ENCODE data around the gene SLC7A5.

SLC7A5 gene

DNA sequence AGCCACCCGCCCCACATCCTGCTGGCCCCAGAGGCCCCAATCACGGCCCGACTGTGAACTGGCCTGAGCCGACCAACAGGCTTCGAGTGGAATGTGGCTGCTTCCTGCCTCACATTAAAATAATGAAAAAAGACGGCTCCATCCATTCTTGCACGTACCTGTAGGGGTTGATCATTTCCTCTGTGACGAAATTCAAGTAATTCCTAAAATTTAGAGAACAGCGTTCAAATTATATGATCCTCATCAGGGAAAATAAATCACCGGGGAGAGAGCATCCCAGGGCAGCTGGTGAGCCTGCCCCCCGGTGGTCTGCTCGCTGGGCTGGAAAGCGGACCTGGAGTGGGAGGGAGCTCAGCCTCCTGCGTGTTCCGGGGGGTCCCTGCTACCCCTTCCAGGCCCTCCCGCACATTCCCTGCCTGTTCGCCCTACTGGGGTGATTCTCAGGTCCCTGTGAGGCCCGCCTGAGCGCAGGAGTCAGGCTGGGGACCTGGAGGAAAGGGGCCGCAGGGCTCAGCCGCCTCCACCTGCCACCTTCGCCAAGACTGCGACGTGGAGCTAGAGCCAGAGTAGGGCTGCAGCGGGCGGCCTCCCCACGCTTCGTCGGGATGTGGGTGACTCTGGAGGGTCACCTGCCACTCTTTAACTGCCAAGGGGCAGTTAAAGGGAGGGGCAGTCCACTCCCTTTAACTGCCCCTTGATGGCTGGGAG lies 28.9 kb downstream of the SLC7A5 start:
- no peaks in the 10 kb centered on the region for H3K27me3 ChIP-seq (ENCODE audit: insufficient read depth, low read length)
- no peak overlapping the region for H3K9ac ChIP-seq (ENCODE audit: low read depth, low read length)
- H3K4me1 ChIP-seq (ENCODE audit: insufficient read depth, low read length) = no peaks in the 10 kb centered on the region
- no peaks in the 10 kb centered on the region for H3K9me3 ChIP-seq (ENCODE audit: insufficient read depth, low read depth, low read length)
- peaks cover 73% of the 10 kb centered on the region for H3K36me3 ChIP-seq (ENCODE audit: insufficient read depth, low read depth, low read length)
- no peak overlapping the region for H3K27ac ChIP-seq (ENCODE audit: low read length)
- no peak overlapping the region for H3K4me3 ChIP-seq (ENCODE audit: low read length)

DNA sequence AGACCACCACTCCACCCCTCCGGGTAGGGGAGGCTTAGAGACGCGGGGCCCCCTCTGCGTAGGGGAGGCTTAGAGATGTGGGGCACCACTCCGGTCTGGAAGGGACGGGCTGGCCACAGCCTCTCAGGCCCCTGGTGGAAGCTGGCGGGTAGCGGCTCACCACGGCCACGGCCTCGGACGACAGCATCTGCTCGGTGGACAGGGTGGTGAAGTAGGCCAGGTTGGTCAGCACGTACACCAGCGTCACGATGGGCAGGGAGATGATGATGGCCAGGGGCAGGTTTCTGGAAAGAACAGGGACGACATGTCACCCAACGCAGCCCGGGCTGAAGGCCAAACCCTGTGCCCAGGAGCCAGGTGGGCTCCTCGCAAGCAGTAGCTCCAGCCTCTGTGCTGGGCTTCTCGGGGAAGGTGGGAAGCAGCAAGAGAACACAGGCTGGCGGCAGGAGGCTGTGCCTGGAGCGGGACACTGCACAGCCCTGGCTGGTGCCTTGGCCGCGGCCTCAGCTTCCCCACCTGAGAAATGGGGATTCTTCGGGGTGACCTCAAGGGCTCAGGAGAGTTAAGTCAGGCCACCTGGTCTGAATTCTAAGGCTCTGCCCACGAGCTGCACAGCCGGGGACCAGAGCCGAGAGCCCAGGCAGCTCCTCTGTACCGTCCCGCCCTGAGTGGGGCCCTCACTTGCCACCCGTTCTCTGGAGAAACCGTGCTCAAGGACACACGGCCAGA lies 29.6 kb downstream of the SLC7A5 start:
- Histone ChIP-seq H3K4me3 (ENCODE audit: low read length) (no peak overlapping the region), H3K9ac (ENCODE audit: low read depth, low read length) (no peak overlapping the region), H3K27me3 (ENCODE audit: insufficient read depth, low read length) (no peaks in the 10 kb centered on the region), H3K27ac (ENCODE audit: low read length) (no peak overlapping the region), H3K36me3 (ENCODE audit: insufficient read depth, low read depth, low read length) (peaks cover 79% of the 10 kb centered on the region), H3K9me3 (ENCODE audit: insufficient read depth, low read depth, low read length) (no peaks in the 10 kb centered on the region), H3K4me1 (ENCODE audit: insufficient read depth, low read length) (no peaks in the 10 kb centered on the region)

DNA sequence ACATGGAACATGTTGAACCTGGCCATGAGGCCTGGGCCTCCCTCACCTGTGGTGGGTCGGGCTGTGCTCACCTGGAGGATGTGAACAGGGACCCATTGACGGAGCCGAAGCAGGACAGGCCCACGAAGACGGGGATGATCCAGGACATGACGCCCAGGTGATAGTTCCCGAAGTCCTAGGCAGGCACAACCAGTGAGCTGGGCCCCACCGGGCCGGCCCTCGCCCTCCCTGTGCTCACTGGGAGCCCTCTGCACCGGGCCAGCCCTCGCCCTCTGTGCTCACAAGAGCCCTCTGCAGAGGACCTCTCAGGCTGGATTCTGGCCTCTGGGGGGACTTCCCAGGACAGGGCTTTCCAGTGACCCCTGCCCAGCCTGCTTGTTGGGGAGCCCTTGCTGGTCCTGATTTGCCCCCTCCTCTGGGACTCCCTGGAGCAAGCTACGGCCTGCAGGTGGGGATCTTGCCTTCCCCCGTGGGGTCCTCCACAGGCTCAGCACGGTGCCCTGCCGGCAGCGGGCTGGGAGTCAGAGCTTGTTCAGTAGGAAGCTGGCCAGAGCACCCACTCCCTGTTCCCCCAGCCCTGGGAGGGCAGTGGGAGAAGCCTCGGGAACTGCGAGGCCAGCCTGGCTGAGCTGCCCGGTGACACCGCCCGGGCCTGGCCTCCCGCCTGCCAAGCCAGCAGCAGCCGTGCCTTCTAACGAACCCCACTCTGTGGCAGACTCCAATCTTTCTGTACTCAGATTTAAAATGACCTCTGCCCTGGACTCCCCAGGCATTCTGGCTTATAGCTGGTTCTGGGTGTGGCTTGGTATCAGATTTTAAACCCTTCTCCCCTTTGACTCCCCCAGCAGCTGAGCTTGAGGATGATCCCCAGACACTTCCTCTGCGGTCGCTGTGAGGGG lies 30.4 kb downstream of the SLC7A5 start:
- no peaks in the 10 kb centered on the region for H3K9me3 ChIP-seq (ENCODE audit: insufficient read depth, low read depth, low read length)
- H3K4me3 ChIP-seq (ENCODE audit: low read length) = no peak overlapping the region
- H3K27ac ChIP-seq (ENCODE audit: low read length) = no peak overlapping the region
- no peaks in the 10 kb centered on the region for H3K27me3 ChIP-seq (ENCODE audit: insufficient read depth, low read length)
- no peaks in the 10 kb centered on the region for H3K4me1 ChIP-seq (ENCODE audit: insufficient read depth, low read length)
- H3K9ac ChIP-seq (ENCODE audit: low read depth, low read length) = no peak overlapping the region
- peaks cover 87% of the 10 kb centered on the region for H3K36me3 ChIP-seq (ENCODE audit: insufficient read depth, low read depth, low read length)

DNA sequence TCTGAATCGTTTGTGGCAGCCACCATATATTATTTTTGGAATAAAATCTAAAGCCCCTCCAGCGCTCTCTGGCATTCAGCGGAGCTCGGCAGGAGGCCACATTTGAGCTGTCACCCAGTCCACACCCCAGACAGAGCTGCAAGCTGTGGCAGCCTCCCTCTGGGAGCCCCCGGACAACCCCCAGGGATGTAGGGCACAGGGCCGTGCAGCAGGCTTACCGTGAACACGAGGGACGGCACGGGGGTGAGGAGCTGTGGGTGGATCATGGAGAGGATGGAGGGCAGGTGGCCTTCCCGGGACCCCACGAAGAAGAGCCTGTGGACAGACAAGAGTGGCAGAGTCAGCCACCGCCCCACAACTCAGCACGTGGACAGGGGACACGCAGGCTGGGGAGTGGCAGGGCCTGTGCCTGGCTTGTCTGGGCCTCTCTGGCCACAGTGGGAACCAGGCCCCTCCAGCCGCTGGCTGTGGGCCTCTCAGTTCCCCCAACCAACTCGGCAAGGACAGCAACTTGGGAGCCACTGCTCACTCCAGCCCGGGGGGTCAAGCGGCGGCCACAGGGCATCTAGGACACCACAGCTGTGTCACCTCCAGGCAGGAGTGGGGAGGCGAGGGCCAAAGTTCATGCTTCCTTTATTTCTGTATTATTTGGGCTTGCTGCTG lies 31.5 kb downstream of the SLC7A5 start:
- Histone ChIP-seq H3K9ac (ENCODE audit: low read depth, low read length) (no peak overlapping the region), H3K9me3 (ENCODE audit: insufficient read depth, low read depth, low read length) (no peaks in the 10 kb centered on the region), H3K4me3 (ENCODE audit: low read length) (no peak overlapping the region), H3K27ac (ENCODE audit: low read length) (no peak overlapping the region), H3K4me1 (ENCODE audit: insufficient read depth, low read length) (no peaks in the 10 kb centered on the region), H3K27me3 (ENCODE audit: insufficient read depth, low read length) (no peaks in the 10 kb centered on the region), H3K36me3 (ENCODE audit: insufficient read depth, low read depth, low read length) (peaks cover 95% of the 10 kb centered on the region)

DNA sequence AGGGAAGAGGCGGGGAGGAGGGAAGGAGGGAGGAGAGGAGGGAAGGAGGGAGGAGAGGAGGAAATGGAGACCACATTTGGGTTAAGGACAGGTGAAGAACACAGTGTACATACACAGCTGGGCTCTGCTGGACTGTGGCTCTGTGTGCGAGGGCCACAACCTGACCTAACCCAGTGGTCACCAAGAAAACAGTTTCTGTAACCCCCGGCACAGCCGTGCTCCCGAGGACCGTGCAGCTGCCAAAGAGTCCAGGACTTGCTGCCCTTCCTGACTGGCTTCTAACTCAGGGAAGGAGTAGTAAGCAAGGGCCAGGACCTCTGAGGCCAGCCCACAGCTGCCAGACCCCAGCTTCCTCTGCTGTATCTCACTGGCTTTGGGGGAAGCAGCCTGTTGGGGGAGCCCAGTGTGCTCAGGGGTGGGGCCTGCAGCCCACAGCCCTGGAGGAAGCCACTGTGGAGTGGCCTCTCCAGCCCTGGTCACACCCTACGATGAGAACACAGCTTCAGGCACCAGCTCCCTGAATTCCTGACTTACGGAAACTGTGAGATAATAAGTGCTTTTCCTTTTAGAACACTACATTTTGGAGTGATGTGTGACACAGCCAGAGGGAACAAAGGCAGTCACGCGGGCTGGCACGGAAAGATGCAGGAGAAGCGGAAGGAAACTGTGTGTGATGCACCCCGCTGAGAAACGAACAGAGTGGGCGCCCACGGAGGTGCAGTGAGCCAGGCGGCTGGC lies 32.3 kb downstream of the SLC7A5 start:
- no peak overlapping the region for H3K9ac ChIP-seq (ENCODE audit: low read depth, low read length)
- no peaks in the 10 kb centered on the region for H3K27me3 ChIP-seq (ENCODE audit: insufficient read depth, low read length)
- H3K36me3 ChIP-seq (ENCODE audit: insufficient read depth, low read depth, low read length) = peaks cover 94% of the 10 kb centered on the region
- no peak overlapping the region for H3K4me3 ChIP-seq (ENCODE audit: low read length)
- no peak overlapping the region for H3K27ac ChIP-seq (ENCODE audit: low read length)
- no peaks in the 10 kb centered on the region for H3K9me3 ChIP-seq (ENCODE audit: insufficient read depth, low read depth, low read length)
- H3K4me1 ChIP-seq (ENCODE audit: insufficient read depth, low read length) = no peaks in the 10 kb centered on the region

DNA sequence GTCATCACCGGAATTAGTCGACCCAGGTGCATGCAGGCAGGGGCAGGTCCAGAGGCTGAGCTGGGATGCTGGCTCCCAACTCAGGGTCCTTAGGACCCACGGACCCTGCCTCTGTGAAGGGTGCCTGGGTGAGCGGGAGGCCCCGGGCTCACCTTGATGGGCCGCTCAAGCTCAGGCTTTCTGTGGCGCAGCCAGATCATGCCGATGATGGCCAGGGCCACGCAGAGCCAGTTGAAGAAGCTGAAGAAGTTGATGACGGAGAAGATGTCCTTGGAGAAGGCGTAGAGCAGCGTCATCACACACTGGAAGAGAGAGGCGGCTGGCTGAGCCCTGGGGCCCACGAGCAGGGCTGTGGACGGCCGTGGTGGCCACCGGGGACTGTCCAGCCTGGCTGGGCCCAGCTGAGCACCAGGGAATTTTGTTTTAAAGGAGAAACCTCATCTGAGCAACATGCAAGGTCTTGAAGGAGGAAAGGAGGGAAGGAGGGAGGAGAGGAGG lies 32.9 kb downstream of the SLC7A5 start:
- H3K4me1 ChIP-seq (ENCODE audit: insufficient read depth, low read length) = no peaks in the 10 kb centered on the region

DNA sequence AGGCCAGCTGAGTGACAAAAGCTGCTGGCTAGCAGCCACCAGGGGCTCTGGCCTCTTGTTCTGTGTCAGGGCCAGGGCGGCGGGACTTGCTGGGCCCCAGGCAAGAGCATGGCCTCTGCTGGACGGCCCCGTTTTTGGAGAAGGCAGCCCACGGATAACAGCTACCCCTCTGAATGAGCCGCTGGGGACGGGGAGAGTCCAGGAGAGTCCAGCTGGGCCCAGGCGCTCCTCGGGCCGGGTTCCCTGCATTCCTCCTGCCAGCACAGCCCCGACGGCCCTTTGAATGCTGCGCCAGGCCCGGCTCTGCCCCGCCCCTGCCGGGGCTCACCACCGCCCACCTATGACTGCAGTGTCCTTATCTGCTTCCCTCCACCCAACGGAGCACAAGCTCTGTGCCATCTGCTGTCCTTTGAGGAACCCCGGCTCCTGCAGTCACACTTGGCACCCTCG lies 33.4 kb downstream of the SLC7A5 start:
- peaks cover 94% of the 10 kb centered on the region for H3K36me3 ChIP-seq (ENCODE audit: insufficient read depth, low read depth, low read length)
- H3K9ac ChIP-seq (ENCODE audit: low read depth, low read length) = no peak overlapping the region

More for the DNA sequence above, 32.9 kb downstream of the SLC7A5 start:
- no peak overlapping the region for H3K9ac ChIP-seq (ENCODE audit: low read depth, low read length)
- no peaks in the 10 kb centered on the region for H3K9me3 ChIP-seq (ENCODE audit: insufficient read depth, low read depth, low read length)
- H3K4me3 ChIP-seq (ENCODE audit: low read length) = no peak overlapping the region
- H3K27ac ChIP-seq (ENCODE audit: low read length) = no peak overlapping the region
- no peaks in the 10 kb centered on the region for H3K27me3 ChIP-seq (ENCODE audit: insufficient read depth, low read length)
- H3K36me3 ChIP-seq (ENCODE audit: insufficient read depth, low read depth, low read length) = peaks cover 94% of the 10 kb centered on the region

DNA sequence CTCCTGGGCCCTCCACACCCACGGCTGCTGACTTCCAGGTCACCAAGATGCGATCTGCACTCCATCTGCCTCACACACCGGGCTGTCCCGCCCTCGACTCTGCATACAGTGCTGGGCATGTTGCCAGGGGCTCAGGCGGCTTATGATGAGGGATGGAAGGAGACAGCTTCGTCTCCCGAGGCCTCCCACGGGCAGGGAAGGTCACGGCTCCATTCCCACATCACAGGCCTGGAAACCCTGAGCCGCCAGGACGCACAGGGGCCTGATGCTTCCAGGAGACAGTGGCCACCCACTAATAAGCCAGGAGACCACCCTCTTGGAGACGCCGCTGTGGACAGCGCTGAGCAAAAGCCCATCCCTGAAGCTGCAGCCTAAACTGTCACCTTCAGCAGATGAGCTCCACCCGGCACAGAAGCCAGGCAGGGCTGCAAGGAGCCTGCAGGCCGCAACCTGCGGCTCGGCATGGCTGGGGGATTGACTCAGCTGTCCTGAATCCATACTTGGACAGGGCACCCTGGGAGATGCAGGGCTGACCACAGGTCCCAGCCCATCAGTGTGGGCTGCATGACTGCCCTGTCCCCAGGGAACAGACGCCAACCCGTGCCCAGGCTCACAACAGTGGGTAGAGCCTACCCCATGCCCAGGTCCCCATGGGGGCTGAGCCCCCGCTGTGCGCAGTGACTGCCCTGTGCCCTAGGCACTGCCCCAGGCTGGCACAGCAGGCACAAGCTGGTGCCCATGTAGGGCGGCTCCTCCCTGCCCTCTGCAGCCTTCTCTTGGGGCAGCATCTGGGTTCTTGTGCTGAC lies 34.4 kb downstream of the SLC7A5 start:
- peaks cover 3% of the 10 kb centered on the region; the same call in 1 of the 2 replicates for H3K4me1 ChIP-seq (ENCODE audit: insufficient read depth, low read length)
- no peaks in the 10 kb centered on the region for H3K9me3 ChIP-seq (ENCODE audit: insufficient read depth, low read depth, low read length)
- no peak overlapping the region for H3K27ac ChIP-seq (ENCODE audit: low read length)
- H3K4me3 ChIP-seq (ENCODE audit: low read length) = no peak overlapping the region
- peaks cover 94% of the 10 kb centered on the region for H3K36me3 ChIP-seq (ENCODE audit: insufficient read depth, low read depth, low read length)
- H3K9ac ChIP-seq (ENCODE audit: low read depth, low read length) = no peak overlapping the region
- no peaks in the 10 kb centered on the region for H3K27me3 ChIP-seq (ENCODE audit: insufficient read depth, low read length)

More for the DNA sequence above, 33.4 kb downstream of the SLC7A5 start:
- Histone ChIP-seq H3K4me3 (ENCODE audit: low read length) (no peak overlapping the region), H3K27ac (ENCODE audit: low read length) (no peak overlapping the region), H3K27me3 (ENCODE audit: insufficient read depth, low read length) (no peaks in the 10 kb centered on the region), H3K4me1 (ENCODE audit: insufficient read depth, low read length) (no peaks in the 10 kb centered on the region), H3K9me3 (ENCODE audit: insufficient read depth, low read depth, low read length) (no peaks in the 10 kb centered on the region)

DNA sequence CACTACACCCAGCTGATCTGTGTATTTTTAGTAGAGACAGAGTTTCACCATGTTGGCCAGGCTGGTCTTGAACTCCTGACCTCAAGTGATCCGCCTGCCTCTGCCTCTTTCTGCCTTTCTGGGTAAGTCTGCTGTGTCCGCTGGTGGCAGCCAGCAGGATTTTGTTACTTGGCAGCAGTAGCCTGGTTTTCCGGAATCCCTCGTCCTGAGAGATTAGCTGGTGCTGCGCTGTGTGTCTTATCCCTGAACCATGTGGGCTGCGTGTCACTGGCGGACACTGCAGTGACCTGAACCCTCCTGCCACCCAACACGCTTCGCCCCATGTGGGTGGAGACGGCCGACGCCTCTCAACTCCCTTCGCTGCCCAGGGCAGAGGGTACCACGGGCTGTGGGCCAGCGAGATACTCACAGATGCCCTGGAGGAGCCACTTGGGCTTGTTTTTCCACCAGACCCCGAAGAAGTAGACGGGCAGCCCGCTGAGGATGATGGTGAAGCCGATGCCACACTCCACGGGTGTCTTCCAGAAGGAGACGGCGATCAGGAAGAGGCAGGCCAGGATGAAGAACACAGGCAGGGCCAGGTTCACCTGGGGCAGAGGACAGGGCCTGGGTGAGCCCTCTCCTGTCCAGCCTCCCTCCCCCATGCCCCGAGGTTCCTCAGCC lies 35.2 kb downstream of the SLC7A5 start:
- no peak overlapping the region for H3K4me3 ChIP-seq (ENCODE audit: low read length)
- H3K9me3 ChIP-seq (ENCODE audit: insufficient read depth, low read depth, low read length) = no peaks in the 10 kb centered on the region
- no peaks in the 10 kb centered on the region for H3K27me3 ChIP-seq (ENCODE audit: insufficient read depth, low read length)
- no peak overlapping the region for H3K27ac ChIP-seq (ENCODE audit: low read length)
- H3K4me1 ChIP-seq (ENCODE audit: insufficient read depth, low read length) = peaks cover 7% of the 10 kb centered on the region; the same call in 1 of the 2 replicates
- peaks cover 89% of the 10 kb centered on the region for H3K36me3 ChIP-seq (ENCODE audit: insufficient read depth, low read depth, low read length)
- no peak overlapping the region for H3K9ac ChIP-seq (ENCODE audit: low read depth, low read length)

DNA sequence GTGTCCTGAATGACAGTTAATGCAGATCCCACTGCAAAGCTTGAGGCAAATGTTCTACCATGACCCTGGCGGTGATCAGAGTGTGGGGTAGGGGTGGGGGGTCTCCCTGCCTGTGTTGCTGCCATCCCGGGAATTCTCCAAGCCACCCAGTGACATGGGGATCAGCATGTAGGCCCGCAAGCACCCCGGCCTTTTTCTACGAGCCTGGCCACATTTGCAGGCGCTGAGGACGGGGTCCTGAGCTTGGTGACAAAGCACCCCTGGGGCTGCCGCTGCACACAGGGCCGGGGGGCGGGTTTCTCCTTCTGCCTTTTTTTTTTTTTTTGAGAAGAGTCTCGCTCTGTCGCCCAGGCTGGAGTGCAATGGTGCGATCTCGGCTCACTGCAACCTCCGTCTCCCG lies 35.8 kb downstream of the SLC7A5 start:
- Histone ChIP-seq H3K4me3 (ENCODE audit: low read length) (no peak overlapping the region), H3K36me3 (ENCODE audit: insufficient read depth, low read depth, low read length) (peaks cover 83% of the 10 kb centered on the region), H3K9me3 (ENCODE audit: insufficient read depth, low read depth, low read length) (no peaks in the 10 kb centered on the region), H3K27me3 (ENCODE audit: insufficient read depth, low read length) (no peaks in the 10 kb centered on the region), H3K4me1 (ENCODE audit: insufficient read depth, low read length) (peaks cover 12% of the 10 kb centered on the region; the same call in 1 of the 2 replicates), H3K27ac (ENCODE audit: low read length) (no peak overlapping the region), H3K9ac (ENCODE audit: low read depth, low read length) (no peak overlapping the region)

All from iPS-20b (cell line).